GM19035 (cell line): ENCODE measurements around the gene DOHH.
"Not testable (repeated sequence)": the region's sequence is repeated elsewhere in the genome, so short reads cannot be mapped to it uniquely, and the experiment has no call there.

Source experiments
- ATAC-seq: cut with Tn5 transposase; IDR thresholded peaks from one replicate; pipeline ENCODE4 v1.9.1; 2021; ENCODE audit not compliant: unreplicated experiment

The DOHH gene

DNA sequence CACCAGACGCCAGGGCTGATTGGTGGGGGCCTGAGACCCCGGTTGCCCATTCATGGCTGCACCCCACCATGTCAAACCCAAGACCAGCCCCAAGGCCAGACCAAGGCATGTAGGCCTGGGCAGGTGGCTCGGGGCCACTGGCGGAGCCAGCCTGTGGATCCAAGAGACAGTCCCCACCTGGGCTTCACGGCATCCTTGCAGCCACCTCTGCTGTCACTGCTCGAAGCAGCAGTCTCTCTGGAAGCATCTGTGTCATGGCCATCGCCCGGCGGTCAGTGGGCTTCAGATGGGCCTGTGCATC, 34.7 kb upstream of the DOHH start:
- no peak for ATAC-seq

DNA sequence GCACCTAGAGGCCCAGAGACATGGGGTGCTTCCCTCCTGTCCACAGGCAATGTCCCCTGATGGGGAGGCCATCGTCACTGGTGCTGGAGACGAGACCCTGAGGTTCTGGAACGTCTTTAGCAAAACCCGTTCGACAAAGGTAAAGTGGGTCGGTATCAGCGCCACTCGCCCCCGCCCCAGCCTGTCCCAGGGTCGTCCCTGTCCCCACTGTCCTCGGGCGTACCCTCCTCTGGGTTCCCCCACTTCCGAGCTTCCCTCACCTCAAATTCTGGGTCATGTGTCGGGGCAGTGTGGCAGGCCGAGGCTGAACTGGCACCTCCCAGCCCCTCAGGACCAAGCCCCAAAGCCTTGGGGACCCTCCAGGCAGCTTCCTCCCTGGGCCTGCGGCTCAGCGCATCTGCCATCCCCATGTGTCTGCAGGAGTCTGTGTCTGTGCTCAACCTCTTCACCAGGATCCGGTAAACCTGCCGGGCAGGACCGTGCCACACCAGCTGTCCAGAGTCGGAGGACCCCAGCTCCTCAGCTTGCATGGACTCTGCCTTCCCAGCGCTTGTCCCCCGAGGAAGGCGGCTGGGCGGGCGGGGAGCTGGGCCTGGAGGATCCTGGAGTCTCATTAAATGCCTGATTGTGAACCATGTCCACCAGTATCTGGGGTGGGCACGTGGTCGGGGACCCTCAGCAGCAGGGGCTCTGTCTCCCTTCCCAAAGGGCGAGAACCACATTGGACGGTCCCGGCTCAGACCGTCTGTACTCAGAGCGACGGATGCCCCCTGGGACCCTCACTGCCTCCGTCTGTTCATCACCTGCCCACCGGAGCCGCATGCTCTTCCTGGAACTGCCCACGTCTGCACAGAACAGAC, 34.1 kb upstream of the DOHH start:
- no peak for ATAC-seq

DNA sequence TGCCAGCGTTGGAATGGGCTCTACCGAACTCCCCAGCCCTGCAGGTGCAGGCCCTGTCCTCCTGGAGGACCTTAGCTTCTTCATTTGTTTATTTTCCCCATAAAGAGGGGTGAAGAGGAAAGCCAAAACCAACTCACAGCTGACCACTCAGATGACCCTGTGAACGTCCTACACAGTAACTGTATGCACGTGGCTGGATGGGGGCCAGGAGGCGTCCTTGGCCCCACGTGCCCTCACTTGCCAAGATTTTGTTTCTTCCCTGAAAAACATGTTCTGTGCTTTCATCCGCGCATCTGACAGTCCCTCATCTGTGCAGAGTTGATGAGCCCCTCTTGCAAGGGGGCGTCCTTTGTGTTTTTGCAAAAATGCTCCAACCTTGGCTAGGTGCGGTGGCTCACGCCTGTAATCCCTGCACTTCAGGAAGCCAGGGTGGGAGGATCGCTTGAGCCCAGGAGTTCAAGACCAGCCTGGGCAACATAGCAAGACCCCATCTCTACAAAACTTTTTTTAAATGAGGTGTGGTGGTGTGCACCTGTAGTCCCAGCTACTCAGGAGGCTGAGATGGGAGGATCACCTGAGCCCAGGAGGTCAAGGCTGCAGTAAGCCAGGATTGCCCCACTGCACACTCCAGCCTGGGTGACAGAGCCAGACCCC, 33.2 kb upstream of the DOHH start:
- ATAC-seq: no peak

DNA sequence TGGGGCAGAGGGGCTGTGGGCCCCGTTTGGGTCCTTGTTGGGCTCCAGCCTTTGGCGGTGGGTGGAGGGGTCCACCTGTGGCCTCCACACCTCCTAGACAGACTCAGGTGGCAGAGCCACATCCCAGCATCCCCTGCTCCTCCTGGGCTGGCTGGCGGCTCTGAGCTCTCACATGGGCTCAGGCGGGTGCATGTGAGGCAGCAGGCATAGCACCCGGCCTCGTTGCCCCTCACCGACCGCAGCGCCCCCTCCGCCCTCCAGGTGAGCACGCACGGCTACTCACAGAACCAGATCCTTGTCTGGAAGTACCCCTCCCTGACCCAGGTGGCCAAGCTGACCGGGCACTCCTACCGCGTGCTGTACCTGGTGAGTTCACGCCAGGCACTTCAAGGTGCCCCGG, 32.6 kb upstream of the DOHH start:
- ATAC-seq: no peak

DNA sequence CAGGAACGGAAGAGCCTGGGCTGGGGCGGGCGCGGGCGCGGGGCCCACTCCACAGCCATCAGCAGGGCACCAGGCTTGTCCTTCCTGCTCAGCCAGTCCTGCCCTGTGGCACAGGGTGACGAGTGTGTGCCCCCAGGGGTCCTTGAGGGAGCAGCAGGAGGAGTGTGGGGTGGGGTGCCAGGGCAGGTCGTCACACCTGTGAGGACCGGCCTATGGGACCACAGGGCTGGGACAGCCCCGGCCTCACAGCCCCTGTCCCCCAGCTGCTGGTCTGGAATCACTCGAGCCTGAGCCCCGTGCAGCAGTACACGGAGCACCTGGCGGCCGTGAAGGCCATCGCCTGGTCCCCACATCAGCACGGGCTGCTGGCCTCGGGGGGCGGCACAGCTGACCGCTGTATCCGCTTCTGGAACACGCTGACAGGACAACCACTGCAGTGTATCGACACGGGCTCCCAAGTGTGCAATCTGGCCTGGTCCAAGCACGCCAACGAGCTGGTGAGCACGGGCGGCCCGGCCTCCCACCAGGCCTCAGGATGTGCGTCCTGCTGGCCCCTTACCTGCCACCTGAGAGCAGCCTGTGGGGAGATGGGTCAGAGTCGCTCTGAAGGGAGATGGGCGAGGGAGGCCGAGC, 31.8 kb upstream of the DOHH start:
- no peak for ATAC-seq

DNA sequence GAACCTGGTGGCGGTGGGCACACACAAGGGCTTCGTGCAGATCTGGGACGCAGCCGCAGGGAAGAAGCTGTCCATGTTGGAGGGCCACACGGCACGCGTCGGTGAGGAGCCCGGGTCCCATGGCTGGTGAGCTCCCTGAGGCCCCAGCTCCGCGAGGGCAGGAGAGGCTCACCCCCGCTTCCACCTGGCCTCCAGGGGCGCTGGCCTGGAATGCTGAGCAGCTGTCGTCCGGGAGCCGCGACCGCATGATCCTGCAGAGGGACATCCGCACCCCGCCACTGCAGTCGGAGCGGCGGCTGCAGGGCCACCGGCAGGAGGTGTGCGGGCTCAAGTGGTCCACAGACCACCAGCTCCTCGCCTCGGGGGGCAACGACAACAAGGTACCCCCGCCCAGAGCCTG, 31.2 kb upstream of the DOHH start:
- no peak for ATAC-seq

DNA sequence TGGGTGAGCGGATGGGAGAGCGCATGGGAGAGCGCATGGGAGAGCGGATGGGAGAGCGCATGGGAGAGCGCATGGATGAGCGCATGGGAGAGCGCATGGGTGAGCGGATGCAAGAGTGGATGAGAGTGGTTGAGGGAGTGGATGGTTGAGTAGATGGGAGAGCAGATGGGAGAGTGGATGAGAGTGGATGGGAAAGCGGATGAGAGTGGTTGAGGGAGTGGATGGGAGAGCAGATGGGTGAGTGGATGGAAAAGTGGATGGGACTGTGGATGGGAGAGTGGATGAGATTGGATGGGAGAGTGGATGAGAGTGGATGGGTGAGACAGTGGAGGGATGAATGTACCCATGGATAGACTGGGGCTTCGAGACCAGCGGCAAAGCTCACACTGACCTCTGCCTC, 29.9 kb upstream of the DOHH start:
- ATAC-seq: no peak

DNA sequence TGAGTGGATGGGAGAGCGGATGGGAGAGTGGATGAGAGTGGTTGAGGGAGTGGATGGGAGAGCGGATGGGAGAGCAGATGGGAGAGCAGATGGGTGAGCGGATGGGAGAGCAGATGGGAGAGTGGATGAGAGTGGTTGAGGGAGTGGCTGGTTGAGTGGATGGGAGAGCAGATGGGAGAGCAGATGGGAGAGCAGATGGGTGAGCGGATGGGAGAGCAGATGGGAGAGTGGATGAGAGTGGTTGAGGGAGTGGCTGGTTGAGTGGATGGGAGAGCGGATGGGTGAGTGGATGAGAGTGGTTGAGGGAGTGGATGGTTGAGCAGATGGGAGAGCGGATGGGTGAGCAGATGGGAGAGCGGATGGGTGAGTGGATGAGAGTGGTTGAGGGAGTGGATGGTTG, 28.8 kb upstream of the DOHH start:
- not testable (repeated sequence) for ATAC-seq

DNA sequence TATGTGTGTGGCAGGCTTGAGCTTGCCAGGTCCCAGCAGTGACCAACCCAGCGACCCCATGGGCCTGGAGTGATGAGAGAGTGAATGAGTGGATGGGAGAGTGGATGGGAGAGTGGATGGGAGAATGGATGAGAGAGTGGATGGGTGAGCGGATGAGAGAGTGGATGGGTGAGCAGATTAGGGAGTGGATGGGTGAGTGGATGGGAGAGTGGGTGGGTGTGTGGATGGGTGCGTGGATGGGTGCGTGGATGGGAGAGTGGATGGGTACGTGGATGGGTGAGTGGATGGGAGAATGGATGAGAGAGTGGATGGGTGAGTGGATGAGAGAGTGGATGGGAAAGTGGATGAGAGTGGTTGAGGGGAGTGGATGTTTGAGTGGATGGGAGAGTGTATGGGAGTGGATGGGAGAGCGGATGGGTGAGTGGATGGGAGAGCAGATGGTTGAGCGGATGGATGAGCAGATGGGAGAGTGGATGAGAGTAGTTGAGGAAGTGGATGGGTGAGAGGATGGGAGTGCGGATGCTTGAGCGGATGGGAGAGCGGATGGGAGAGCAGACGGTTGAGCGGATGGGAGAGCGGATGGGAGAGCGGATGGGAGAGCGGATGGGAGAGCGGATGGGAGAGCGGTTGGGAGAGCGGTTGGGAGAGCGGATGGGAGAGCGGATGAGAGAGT, 28.2 kb upstream of the DOHH start:
- no peak for ATAC-seq

DNA sequence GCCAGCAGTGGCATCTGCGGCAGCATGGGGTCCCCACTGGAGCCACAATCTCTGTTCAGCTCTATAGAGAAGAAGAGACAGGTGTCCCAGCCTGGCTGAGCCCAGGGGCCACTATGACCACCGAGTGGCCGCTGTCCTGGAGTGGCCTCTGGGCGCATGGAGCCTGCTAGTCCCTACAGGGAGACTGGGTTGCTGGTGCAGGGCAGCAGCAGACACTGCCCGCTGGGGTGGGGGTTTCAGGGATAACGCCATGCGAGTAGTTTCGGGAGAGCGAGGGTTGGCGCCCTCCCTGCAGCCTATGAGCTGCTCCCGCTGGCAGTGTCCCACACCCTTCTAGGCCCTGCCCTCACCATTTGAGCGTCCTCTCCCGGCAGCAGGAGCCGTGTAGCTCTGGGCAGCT, 27.6 kb upstream of the DOHH start:
- ATAC-seq: no peak

DNA sequence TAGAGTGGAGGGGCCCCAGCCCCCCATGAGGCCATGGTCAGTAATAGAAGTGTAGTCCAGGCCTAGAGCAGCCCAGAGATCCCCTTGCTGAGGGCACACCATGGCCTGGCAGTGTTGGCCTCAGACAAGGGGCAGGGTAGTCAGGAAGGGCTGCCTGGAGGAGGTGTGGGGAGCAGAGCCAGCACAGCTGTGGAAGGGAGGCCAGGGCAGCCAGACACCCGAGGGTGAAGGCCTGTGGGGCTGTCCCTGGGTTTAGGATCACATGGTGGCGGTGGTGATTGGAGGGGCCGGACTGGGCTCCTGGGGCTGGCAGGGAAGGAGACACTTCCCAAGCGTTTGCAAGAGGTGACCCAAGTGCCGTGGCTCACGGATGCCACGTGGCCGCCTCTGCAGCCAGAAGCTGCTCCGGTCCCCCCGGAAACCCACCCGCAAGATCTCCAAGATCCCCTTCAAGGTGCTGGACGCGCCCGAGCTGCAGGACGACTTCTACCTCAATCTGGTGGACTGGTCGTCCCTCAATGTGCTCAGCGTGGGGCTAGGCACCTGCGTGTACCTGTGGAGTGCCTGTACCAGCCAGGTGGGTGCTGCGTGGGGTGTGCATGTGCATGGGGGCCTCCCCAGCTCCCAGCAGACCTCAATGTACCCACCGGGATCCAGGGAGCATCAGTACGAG, 26.9 kb upstream of the DOHH start:
- no peak for ATAC-seq

DNA sequence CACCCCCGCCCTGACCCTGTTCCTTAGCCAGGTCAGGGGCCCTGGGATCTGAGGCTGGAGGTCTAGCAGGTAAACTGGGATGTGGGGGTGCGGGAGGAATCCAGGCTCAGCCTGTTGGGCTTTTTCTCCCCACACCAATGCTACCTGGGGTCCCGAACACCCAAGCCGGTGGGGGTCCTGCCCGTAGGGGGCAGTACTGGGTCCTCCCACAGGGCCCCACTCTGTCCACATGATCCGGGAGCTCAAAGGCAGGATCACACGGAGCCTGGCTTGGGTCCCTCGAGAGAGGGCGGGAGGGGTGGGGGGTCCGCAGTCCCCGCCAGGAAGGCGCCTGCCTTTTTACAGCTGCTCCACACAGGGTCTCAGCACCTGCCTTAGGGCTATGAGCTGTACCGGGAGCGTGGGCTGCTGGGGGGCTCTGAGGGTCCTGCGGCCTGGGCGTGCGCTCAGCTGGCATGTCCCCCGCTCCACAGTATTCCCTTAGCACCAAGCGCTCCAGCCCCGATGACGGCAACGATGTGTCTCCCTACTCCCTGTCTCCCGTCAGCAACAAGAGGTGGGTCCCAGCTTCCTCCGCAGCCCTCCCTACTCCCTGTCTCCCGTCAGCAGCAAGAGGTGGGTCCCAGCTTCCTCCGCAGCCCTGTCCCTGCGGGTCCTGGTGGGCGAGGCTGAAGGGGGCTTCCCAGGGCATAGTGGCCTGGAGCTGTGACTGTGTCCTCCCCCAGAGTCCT, 26.2 kb upstream of the DOHH start:
- ATAC-seq: no peak

DNA sequence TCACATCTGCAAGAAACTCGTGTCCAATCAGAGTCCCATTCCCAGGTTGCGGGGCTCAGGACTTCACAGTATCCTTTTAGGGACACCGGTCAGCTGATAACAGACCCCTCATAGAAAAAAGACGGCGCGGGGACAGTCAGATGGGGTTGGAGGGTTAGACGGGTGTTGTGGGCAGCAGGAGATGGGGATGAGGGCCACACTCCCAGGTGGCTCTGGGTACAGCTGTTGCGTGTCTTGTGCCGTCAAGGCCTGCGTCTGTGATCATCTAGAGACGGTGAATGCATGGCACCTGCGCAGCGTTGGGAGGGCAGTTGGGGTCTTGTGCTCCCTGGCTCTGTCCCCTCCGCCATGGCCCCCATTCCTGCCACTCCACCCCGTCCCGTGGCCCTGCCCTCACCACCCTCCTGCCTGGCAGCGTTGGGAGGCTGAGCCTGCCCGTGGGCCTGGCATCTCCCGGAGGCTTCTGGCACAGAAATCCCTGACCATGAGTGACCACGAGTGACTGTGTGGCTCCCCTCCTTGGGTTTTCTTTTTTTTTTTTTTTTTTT, 24.5 kb upstream of the DOHH start:
- ATAC-seq: no peak

DNA sequence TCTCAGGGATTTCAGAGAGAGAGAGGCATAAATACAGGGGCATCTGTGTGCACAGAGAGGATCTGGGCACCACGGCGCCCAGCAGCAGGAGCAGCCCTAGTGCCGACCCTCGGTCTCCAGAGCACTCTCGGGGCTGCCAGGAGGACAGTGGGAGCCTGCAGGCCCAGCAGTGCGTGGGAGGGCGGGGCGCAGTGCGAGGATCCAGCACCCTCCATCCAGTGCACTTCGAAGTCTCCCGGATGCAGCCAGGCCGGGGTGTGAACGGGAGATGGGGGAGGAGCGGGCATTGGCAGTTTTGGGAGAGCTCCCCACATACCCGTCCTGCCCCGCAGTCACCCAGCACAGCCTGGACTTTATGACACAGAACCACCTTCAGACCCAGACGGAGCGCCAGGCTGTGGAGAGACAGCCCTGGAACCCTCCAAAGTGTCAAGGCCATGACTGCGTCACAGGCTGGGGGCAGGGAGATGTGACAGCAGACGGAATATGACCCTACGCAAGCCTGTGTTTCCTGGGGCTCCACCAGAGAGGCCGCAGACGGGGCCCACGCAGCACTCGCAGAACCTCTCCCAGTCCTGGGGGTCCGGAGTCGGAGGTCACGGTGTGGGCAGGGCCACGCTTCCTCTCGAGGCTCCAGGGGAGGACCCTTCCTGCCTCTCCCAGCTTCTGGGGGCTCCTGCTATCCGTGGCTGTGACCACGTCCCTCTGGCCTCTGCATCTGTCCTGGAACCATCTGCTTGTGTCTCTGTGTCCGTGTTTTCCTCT, 23.8 kb upstream of the DOHH start:
- ATAC-seq: no peak

DNA sequence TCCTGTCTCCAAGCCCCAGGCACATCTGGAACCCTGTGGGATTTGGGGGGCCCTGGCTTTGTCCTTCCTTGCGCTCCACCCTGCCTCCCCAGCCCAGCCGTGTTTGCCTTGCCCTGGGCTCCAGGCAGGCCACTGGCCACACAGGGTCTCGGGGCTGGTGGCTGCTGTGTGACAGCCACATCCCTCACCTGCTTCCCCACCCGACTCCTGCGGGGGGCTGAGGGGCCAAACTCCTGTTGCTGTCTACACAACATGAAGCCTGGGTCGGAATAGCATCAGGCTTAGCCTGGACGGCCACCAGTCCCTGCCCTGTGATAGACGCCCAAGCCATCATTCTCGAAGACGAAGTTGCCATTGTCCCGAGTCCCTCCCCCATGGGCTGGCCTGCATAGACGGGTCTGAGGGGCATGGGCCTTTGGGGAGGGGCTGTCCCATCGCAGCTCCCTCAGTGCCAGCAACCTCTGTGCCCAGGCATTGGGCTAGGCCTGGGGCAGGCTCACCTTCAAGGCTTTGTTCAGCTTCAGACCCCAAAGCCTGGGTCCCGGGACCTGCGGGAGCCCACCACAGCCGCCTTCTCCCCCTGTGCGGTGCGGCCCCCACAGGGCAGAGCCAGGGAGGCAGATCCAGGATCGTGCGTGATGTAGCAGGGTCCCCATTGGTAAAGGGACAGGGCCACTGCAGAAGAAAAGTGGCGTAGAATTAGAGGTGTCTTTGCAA, 23.0 kb upstream of the DOHH start:
- no peak for ATAC-seq

DNA sequence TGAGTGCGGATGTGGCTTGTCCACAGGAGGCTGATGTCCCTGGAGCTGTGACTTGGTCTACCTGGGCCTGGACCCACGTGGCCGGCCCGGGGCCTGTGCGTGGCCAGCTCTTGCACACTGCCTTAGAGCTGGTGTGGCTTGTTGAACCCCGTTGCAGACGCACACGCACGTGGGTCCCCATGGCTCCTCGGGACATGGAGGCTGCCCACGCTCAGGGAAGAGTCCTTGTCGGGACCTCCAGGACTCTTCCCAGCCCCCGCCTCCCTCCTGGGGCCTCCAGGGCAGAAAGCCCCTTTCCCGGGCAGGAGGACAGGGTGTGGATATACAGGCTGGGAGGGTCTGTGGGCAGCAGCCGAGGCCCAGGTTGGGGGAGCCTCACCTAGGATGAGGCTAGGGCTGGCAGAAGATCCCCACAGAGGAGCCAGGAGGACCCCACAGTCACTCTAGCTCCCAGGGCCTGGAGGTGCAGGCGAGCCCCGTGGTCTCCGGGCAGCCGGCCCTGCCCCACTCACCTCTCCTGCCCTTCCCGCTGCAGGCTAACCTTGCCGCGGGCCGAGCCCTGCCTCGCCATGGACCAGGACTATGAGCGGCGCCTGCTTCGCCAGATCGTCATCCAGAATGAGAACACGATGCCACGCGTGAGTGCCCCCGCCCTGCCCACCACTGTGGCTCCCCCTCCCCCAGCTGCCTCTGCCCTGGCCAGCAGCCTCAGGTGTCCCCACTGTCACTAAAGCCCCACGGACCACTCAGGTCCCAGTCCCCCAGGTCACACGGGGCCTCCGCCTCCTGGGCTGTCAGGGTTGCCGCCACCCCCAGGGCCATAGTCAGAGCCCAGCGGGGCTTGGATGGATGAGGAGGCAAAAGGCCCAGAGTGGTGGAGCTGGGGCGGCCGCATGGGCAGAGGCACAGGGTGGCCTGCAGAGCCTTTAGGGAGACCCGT, 22.2 kb upstream of the DOHH start:
- no peak for ATAC-seq

DNA sequence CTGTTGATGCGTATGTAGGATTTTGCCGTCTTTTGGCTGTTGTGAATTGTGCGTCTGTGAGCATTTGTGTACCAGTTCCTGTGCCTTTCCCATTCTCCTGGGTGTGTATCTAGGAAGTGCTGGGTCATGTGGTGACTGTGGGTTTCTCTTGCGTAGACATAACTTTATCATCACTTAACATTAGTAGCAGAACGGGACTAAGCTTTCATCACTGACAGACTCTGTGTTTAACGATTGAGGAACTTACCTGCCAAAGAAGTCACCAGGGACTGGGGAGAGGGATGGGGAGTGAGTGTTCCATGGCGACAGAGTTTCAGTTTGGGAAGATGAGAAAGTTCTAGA, 20.6 kb upstream of the DOHH start:
- no peak for ATAC-seq
